Parathyroid adenoma (tissue), 2 donors: ENCODE data around the gene ACSS3.

ENCODE experiments used
- H2AFZ ChIP-seq: fragments of 300-600 bp; sonication (generic); one replicate; pipeline ENCODE4 v1.7.0; 2017; ENCODE audit warnings: antibody characterized with exemption, mild to moderate bottlenecking
- H3K27ac ChIP-seq: fragments of 300-600 bp; sonication (generic); one replicate; pipeline ENCODE4 v1.7.0; 2017
- H3K27me3 ChIP-seq: fragments of 300-600 bp; sonication (generic); one replicate; pipeline ENCODE4 v1.7.0; 2017; ENCODE audit warnings: low read length; ENCODE audit not compliant: control insufficient read depth, insufficient read depth
- H3K36me3 ChIP-seq: fragments of 300-600 bp; sonication (generic); one replicate; pipeline ENCODE4 v1.7.0; 2017; ENCODE audit warnings: low read length; ENCODE audit not compliant: control insufficient read depth, insufficient read depth
- H3K4me1 ChIP-seq: fragments of 300-600 bp; sonication (generic); one replicate; pipeline ENCODE4 v1.7.0; 2017; ENCODE audit warnings: control low read depth
- H3K4me2 ChIP-seq: fragments of 300-600 bp; sonication (generic); one replicate; pipeline ENCODE4 v1.7.0; 2017; ENCODE audit warnings: low read length
- H3K4me3 ChIP-seq: fragments of 300-600 bp; sonication (generic); one replicate; pipeline ENCODE4 v1.7.0; 2017; ENCODE audit warnings: low read depth, low read length
- H3K79me2 ChIP-seq: fragments of 300-600 bp; sonication (generic); one replicate; pipeline ENCODE4 v1.7.0; 2017; ENCODE audit warnings: control low read depth
- H3K9ac ChIP-seq: fragments of 300-600 bp; sonication (generic); one replicate; pipeline ENCODE4 v1.7.0; 2017; ENCODE audit warnings: mild to moderate bottlenecking
- H3K9me3 ChIP-seq: fragments of 300-600 bp; sonication (generic); one replicate; pipeline ENCODE4 v1.7.0; 2017; ENCODE audit warnings: low read length; ENCODE audit not compliant: control insufficient read depth
- CTCF ChIP-seq: fragments of 300-600 bp; sonication (generic); IDR thresholded peaks from one replicate; pipeline ENCODE4 v1.7.0; 2017; ENCODE audit warnings: antibody characterized with exemption, mild to moderate bottlenecking
- donor health status: primary hyperparathyroidism.

The ACSS3 gene

GRCh38 chr12:81079280-81080076 lies 1.6 kb downstream of the ACSS3 start:
- Histone ChIP-seq H3K79me2 (no peaks in the 10 kb centered on the region), H2AFZ (peak overlapping the region; percentile 85), H3K27ac (peak overlapping the region; percentile 11), H3K27me3 (no peaks in the 10 kb centered on the region), H3K36me3 (no peaks in the 10 kb centered on the region), H3K9ac (no peak overlapping the region), H3K9me3 (no peaks in the 10 kb centered on the region), H3K4me2 (peak overlapping the region; percentile 81), H3K4me3 (peak overlapping the region; percentile 76), H3K4me1 (peaks cover 2% of the 10 kb centered on the region)
- TF ChIP-seq CTCF, result no peak

DNA sequence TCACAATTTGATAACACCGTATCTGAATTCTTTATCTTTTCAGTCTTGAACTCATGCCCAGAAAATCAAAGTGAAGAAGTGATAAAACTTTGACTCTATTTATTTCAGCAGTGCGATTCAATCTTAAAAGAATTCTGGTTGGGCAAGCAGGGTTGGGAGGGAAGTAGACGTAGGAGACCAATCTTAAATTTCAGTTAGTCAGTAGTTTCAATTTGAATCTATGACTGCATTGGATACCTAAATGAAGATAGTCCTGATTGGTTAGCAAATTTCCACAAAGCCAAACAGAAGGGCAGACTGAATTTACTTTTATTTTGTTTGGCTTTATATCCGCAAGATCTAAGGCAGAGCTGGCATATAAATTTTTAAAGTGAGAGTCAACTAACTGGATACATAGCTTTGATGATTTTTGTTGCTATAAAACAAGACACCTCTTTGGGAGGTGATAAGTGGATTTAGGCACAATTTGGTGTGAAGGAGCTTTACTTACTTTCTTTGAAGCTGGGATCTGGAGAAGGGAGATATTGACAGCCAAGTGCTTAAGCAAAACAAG lies 2.6 kb downstream of the ACSS3 start:
- Histone ChIP-seq H3K9ac (no peak overlapping the region), H3K4me2 (no peak overlapping the region), H2AFZ (peak overlapping the region; percentile 85), H3K36me3 (no peaks in the 10 kb centered on the region), H3K27ac (peak overlapping the region; percentile 4), H3K79me2 (no peaks in the 10 kb centered on the region), H3K4me1 (peaks cover 2% of the 10 kb centered on the region), H3K27me3 (no peaks in the 10 kb centered on the region), H3K4me3 (no peak overlapping the region), H3K9me3 (no peaks in the 10 kb centered on the region)
- TF ChIP-seq CTCF, result no peak

DNA sequence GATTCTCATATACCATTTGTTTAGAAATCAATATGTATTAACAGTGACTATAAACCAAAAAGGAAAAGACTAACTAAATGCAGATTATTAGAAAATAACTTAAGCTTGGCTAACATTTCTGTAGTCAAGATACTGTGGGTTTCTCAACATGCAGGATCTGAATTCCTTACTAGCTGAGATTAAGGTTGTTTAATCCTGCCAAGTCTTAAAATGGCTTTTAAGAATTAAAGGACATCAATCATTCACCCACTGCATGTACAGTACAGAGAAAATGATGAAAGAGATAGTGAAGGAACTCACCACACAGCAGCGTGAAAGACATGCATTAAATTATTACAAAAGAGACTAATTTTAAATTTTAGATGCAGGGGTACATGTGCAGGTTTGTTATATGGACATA lies 3.8 kb downstream of the ACSS3 start:
- no peaks in the 10 kb centered on the region for H3K9me3 ChIP-seq
- peaks cover 2% of the 10 kb centered on the region for H3K4me1 ChIP-seq
- no peak for TF ChIP-seq CTCF
- no peak overlapping the region for H2AFZ ChIP-seq
- no peak overlapping the region for H3K9ac ChIP-seq
- no peak overlapping the region for H3K27ac ChIP-seq
- no peak overlapping the region for H3K4me3 ChIP-seq
- H3K36me3 ChIP-seq, result no peaks in the 10 kb centered on the region
- H3K4me2 ChIP-seq, result no peak overlapping the region
- no peaks in the 10 kb centered on the region for H3K27me3 ChIP-seq
- no peaks in the 10 kb centered on the region for H3K79me2 ChIP-seq

DNA sequence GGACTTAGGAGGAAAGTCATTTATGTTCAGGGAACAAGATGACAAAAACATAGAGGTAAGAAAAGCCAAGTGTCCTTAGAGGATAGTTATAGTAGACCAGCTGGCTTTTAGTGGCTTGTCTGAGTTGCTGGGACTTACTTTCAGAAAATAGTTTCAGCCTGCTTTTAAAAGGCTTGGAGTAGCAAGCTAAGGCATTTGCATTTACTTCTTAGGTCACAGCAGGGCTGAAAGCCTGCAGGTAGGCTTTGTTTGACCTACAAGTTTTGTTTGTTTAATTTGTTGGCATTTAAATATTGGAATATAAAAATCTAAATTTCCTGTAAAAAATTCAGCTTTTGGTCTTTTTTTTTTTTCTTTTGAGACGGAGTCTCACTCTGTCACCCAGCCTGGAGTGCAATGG lies 5.1 kb downstream of the ACSS3 start:
- TF ChIP-seq CTCF, result no peak
- no peaks in the 10 kb centered on the region for H3K36me3 ChIP-seq
- no peak overlapping the region for H3K4me2 ChIP-seq
- H3K9ac ChIP-seq, result no peak overlapping the region
- H3K9me3 ChIP-seq, result no peaks in the 10 kb centered on the region
- no peak overlapping the region for H3K27ac ChIP-seq
- no peak overlapping the region for H3K4me3 ChIP-seq
- peaks cover 2% of the 10 kb centered on the region for H3K4me1 ChIP-seq
- no peaks in the 10 kb centered on the region for H3K79me2 ChIP-seq
- no peaks in the 10 kb centered on the region for H3K27me3 ChIP-seq
- H2AFZ ChIP-seq, result no peak overlapping the region
